Measurements from ENCODE around the gene DCLK1. TPM values are rescaled to one million over a fixed set of nuclear protein-coding genes. Genes with fewer than 3 reads are reported as not detected.

The DCLK1 gene
- total RNA-seq, 4 donors from 2014 or later: 11.7 to 51.4 (median 15.8) TPM

DNA sequence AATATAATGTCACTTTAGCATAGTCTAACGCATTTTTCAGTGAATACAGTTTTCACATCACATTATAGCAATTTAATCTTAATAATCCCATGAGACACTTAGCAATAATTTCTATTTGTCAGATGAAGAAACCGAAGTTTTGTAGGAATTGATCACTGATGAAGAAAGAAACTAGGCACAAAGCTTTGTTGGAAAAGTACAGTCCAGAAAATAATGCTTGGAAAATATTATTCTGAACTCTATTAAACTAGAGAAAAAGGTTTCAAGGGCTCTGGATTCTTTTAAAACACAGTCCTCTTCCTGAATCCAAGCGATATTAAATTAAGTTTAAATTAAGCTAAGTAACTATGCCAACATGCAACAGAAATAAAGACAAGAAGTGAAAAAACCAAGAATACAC, 62.2 kb downstream of the DCLK1 start:
- H3K27ac ChIP-seq: peak overlapping the region; percentile 70
- no peaks in the 10 kb centered on the region for H3K36me3 ChIP-seq
- H3K4me1 ChIP-seq: peaks cover 6% of the 10 kb centered on the region
- no peaks in the 10 kb centered on the region for H3K27me3 ChIP-seq
- 45% methylated on average over 3 of the region's 3 CpGs for WGBS
- DNase-seq (ENCODE audit: low spot score in 2 of 2): no peak
- TF ChIP-seq POLR2A (IDR thresholded peaks at IDR 0.05): no peak
- no peak for TF ChIP-seq EP300 (IDR thresholded peaks at IDR 0.05)
- TF ChIP-seq, protein P1, sequence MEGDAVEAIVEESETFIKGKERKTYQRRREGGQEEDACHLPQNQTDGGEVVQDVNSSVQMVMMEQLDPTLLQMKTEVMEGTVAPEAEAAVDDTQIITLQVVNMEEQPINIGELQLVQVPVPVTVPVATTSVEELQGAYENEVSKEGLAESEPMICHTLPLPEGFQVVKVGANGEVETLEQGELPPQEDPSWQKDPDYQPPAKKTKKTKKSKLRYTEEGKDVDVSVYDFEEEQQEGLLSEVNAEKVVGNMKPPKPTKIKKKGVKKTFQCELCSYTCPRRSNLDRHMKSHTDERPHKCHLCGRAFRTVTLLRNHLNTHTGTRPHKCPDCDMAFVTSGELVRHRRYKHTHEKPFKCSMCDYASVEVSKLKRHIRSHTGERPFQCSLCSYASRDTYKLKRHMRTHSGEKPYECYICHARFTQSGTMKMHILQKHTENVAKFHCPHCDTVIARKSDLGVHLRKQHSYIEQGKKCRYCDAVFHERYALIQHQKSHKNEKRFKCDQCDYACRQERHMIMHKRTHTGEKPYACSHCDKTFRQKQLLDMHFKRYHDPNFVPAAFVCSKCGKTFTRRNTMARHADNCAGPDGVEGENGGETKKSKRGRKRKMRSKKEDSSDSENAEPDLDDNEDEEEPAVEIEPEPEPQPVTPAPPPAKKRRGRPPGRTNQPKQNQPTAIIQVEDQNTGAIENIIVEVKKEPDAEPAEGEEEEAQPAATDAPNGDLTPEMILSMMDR (IDR thresholded peaks at IDR 0.05): no peak
- no peak for TF ChIP-seq POLR2AphosphoS5 (IDR thresholded peaks at IDR 0.05)
- H3K4me3 ChIP-seq: no peak overlapping the region
- H3K9me3 ChIP-seq: no peaks in the 10 kb centered on the region

DNA sequence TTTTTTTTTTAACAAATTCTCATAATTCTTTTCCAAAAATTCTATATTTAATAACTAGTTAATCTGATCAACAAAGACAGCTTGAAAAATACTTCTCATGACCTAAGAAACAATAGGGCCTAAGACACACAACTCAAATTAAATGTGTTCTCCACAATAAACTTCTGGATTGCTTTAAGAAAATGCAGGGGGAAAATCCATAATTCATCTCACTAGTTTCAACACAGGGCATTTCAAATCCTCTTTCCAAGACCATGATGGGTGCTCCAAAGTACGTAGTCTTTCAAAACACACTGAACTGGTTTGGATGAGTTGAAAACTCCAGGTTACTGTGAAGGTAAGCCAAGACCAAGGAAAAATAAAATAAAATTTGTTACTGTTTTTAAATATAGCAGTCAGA, 62.6 kb downstream of the DCLK1 start:
- no peaks in the 10 kb centered on the region for H3K36me3 ChIP-seq
- no peak for TF ChIP-seq POLR2AphosphoS5 (IDR thresholded peaks at IDR 0.05)
- TF ChIP-seq, protein P1 (IDR thresholded peaks at IDR 0.05): no peak
- TF ChIP-seq EP300 (IDR thresholded peaks at IDR 0.05): no peak
- no peak for TF ChIP-seq POLR2A (IDR thresholded peaks at IDR 0.05)
- no peaks in the 10 kb centered on the region for H3K9me3 ChIP-seq
- no peak for DNase-seq (ENCODE audit: low spot score in 2 of 2)
- H3K27ac ChIP-seq: peak overlapping the region; percentile 57
- no peak overlapping the region for H3K4me3 ChIP-seq
- peaks cover 6% of the 10 kb centered on the region for H3K4me1 ChIP-seq
- H3K27me3 ChIP-seq: no peaks in the 10 kb centered on the region
- WGBS: 67% methylated on average over 1 of the region's 1 CpG

DNA sequence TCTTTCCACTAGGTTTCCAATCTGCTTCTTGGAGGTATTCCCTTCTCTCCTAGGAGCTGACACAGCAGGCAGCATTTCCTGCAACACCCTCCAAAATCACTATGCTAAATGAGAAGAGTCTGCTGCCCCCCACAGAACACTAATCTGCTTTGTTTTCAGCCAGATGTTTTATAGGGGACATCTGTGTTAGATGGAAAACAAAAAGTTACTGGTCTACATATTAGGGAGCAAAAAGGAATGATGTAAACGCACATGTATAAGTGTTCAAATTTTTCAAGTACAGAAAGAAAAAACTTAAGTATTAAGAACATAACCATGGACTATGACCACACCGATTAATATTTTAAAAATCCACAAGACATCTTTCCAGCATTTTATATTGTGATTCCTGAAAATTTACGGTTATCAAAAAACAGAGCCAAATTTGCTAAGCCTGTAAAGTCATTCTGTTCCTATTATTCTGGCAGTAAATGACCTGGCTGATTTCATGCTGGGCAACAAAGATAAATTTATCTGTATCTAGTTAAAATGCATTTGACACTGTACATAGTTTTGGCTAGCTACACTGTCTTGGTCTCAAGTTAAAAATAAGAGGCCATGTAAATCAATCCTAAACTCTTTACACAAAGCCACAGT, 63.3 kb downstream of the DCLK1 start:
- WGBS: 42% methylated on average over 3 of the region's 3 CpGs
- Histone ChIP-seq H3K4me1 (peaks cover 6% of the 10 kb centered on the region), H3K27ac (peak overlapping the region; percentile 57), H3K27me3 (no peaks in the 10 kb centered on the region), H3K4me3 (no peak overlapping the region), H3K9me3 (no peaks in the 10 kb centered on the region), H3K36me3 (no peaks in the 10 kb centered on the region)
- DNase-seq (ENCODE audit: low spot score in 2 of 2): no peak
- no peak for TF ChIP-seq POLR2AphosphoS5 (IDR thresholded peaks at IDR 0.05)
- no peak for TF ChIP-seq POLR2A (IDR thresholded peaks at IDR 0.05)
- TF ChIP-seq, protein P1 (IDR thresholded peaks at IDR 0.05): no peak
- no peak for TF ChIP-seq EP300 (IDR thresholded peaks at IDR 0.05)

DNA sequence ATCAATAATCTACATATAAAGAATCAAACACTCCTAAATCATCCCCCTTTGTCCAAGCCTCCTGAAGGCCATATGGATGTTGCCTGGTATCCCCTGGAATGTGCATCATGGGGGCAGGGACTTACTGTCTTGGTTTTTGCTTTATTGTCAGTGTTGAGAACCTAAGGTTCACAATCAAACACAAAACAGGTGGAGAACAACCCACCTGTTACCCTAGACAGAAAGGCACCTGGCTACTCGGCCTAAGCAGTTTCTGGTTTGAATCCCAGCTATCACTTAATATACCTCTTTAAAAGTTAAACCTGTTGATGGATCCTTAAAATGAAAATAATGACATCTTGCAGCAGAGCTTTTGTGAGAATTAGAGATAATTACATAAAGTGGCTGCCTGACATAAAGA, 68.9 kb downstream of the DCLK1 start:
- H3K36me3 ChIP-seq: no peaks in the 10 kb centered on the region
- H3K27ac ChIP-seq: no peak overlapping the region
- TF ChIP-seq POLR2AphosphoS5 (IDR thresholded peaks at IDR 0.05) (no peak), EP300 (IDR thresholded peaks at IDR 0.05) (no peak), POLR2A (IDR thresholded peaks at IDR 0.05) (no peak)
- TF ChIP-seq, protein P1 (IDR thresholded peaks at IDR 0.05): no peak
- no peaks in the 10 kb centered on the region for H3K27me3 ChIP-seq
- H3K4me1 ChIP-seq: no peaks in the 10 kb centered on the region
- WGBS: 79% methylated on average over 1 of the region's 1 CpG
- no peak overlapping the region for H3K4me3 ChIP-seq
- DNase-seq (ENCODE audit: low spot score in 2 of 2): no peak
- no peaks in the 10 kb centered on the region for H3K9me3 ChIP-seq

DNA sequence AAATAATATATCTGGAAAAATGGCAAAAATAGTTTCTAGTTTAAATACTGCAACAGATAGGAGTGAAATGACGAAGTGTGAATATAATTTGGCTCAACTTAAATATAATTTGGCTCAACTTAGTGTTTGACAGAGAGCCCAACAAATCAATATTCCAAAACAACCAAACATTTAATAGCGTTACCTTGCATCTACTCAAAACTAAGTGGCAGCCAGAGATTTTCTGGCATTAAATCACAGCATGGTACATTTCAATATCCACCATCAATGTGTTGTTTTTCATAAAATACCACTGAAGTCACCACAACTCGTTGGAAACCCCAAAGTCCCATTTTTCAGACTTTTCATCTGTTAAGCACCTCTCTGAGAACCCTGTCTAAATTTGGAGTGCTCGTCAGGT, 69.6 kb downstream of the DCLK1 start:
- WGBS: 34% methylated on average over 4 of the region's 4 CpGs
- Histone ChIP-seq H3K27ac (no peak overlapping the region), H3K27me3 (no peaks in the 10 kb centered on the region)

More for the DNA sequence above, 69.6 kb downstream of the DCLK1 start:
- Histone ChIP-seq H3K4me3 (no peak overlapping the region), H3K36me3 (no peaks in the 10 kb centered on the region), H3K9me3 (no peaks in the 10 kb centered on the region), H3K4me1 (no peaks in the 10 kb centered on the region)
- TF ChIP-seq POLR2AphosphoS5 (IDR thresholded peaks at IDR 0.05): no peak
- no peak for TF ChIP-seq POLR2A (IDR thresholded peaks at IDR 0.05)
- TF ChIP-seq, protein P1 (IDR thresholded peaks at IDR 0.05): no peak
- no peak for TF ChIP-seq EP300 (IDR thresholded peaks at IDR 0.05)
- DNase-seq (ENCODE audit: low spot score in 2 of 2): no peak

Data from suprapubic skin (tissue), 4 donors.